Measurements from ENCODE around the gene POLE3. TPM values are rescaled to one million over a fixed set of nuclear protein-coding genes. Genes with fewer than 3 reads are reported as not detected.

POLE3 gene
- total RNA-seq, 1 donor from 2014 or later, result 28.7 TPM

- H3K27me3 Mint-ChIP-seq (ENCODE audit: unreplicated experiment), result peaks cover 2% of the 10 kb centered on the region
- TF ChIP-seq CTCF (IDR thresholded peaks at IDR 0.05; ENCODE audit: unreplicated experiment), result no peak
- no peak overlapping the region for H3K4me3 Mint-ChIP-seq (ENCODE audit: unreplicated experiment)
- no peak overlapping the region for H3K27ac Mint-ChIP-seq (ENCODE audit: unreplicated experiment)
- H3K36me3 Mint-ChIP-seq (ENCODE audit: low read depth, unreplicated experiment), result no peaks in the 10 kb centered on the region
- no peaks in the 10 kb centered on the region for H3K9me3 Mint-ChIP-seq (ENCODE audit: unreplicated experiment)
- no peak for DNase-seq (ENCODE audit: low spot score)
- peaks cover 27% of the 10 kb centered on the region for H3K4me1 Mint-ChIP-seq (ENCODE audit: unreplicated experiment)
Measured at GRCh38 chr9:113421726-113422125, 11.3 kb upstream of the POLE3 start.

GRCh38 chr9:113417370-113417769 is 6.9 kb upstream of the POLE3 start:
- no peak for DNase-seq (ENCODE audit: low spot score)
- no peaks in the 10 kb centered on the region for H3K27me3 Mint-ChIP-seq (ENCODE audit: unreplicated experiment)
- H3K9me3 Mint-ChIP-seq (ENCODE audit: unreplicated experiment), result no peaks in the 10 kb centered on the region
- no peak for TF ChIP-seq CTCF (IDR thresholded peaks at IDR 0.05; ENCODE audit: unreplicated experiment)
- no peaks in the 10 kb centered on the region for H3K36me3 Mint-ChIP-seq (ENCODE audit: low read depth, unreplicated experiment)
- no peak overlapping the region for H3K27ac Mint-ChIP-seq (ENCODE audit: unreplicated experiment)
- no peak overlapping the region for H3K4me3 Mint-ChIP-seq (ENCODE audit: unreplicated experiment)
- H3K4me1 Mint-ChIP-seq (ENCODE audit: unreplicated experiment), result peaks cover 10% of the 10 kb centered on the region

- H3K9me3 Mint-ChIP-seq (ENCODE audit: unreplicated experiment), result no peaks in the 10 kb centered on the region
- peaks cover 10% of the 10 kb centered on the region for H3K4me1 Mint-ChIP-seq (ENCODE audit: unreplicated experiment)
- DNase-seq (ENCODE audit: low spot score), result no peak
- no peaks in the 10 kb centered on the region for H3K27me3 Mint-ChIP-seq (ENCODE audit: unreplicated experiment)
- no peak overlapping the region for H3K4me3 Mint-ChIP-seq (ENCODE audit: unreplicated experiment)
- H3K27ac Mint-ChIP-seq (ENCODE audit: unreplicated experiment), result no peak overlapping the region
- H3K36me3 Mint-ChIP-seq (ENCODE audit: low read depth, unreplicated experiment), result no peaks in the 10 kb centered on the region
- no peak for TF ChIP-seq CTCF (IDR thresholded peaks at IDR 0.05; ENCODE audit: unreplicated experiment)
Measured at GRCh38 chr9:113416149-113416721, 5.8 kb upstream of the POLE3 start.

GRCh38 chr9:113409883-113410206 is 630 bp downstream of the POLE3 start:
- peak overlapping the region; percentile 100 for H3K4me3 Mint-ChIP-seq (ENCODE audit: unreplicated experiment)
- no peak for TF ChIP-seq CTCF (IDR thresholded peaks at IDR 0.05; ENCODE audit: unreplicated experiment)
- H3K36me3 Mint-ChIP-seq (ENCODE audit: low read depth, unreplicated experiment), result peaks cover 21% of the 10 kb centered on the region
- H3K27ac Mint-ChIP-seq (ENCODE audit: unreplicated experiment), result peak overlapping the region; percentile 100
- no peak for DNase-seq (ENCODE audit: low spot score)
- H3K27me3 Mint-ChIP-seq (ENCODE audit: unreplicated experiment), result peaks cover 7% of the 10 kb centered on the region
- H3K9me3 Mint-ChIP-seq (ENCODE audit: unreplicated experiment), result no peaks in the 10 kb centered on the region
- peaks cover 18% of the 10 kb centered on the region for H3K4me1 Mint-ChIP-seq (ENCODE audit: unreplicated experiment)

- Mint-ChIP-seq H3K4me1 (ENCODE audit: unreplicated experiment) (peaks cover 18% of the 10 kb centered on the region), H3K4me3 (ENCODE audit: unreplicated experiment) (peak overlapping the region; percentile 100), H3K36me3 (ENCODE audit: low read depth, unreplicated experiment) (peaks cover 21% of the 10 kb centered on the region), H3K27me3 (ENCODE audit: unreplicated experiment) (peaks cover 7% of the 10 kb centered on the region), H3K27ac (ENCODE audit: unreplicated experiment) (peak overlapping the region; percentile 76), H3K9me3 (ENCODE audit: unreplicated experiment) (no peaks in the 10 kb centered on the region)
- TF ChIP-seq CTCF (IDR thresholded peaks at IDR 0.05; ENCODE audit: unreplicated experiment), result no peak
- no peak for DNase-seq (ENCODE audit: low spot score)
Measured at GRCh38 chr9:113409481-113409880, 994 bp downstream of the POLE3 start.

All from endothelial cell (in vitro differentiated cells).